GM23248 (cell line): Measurements from ENCODE around the gene EARS2.

ENCODE experiments used
- EZH2 ChIP-seq: fragments of 200-600 bp; sonication (generic); IDR thresholded peaks from 2 replicates; pipeline ENCODE4 v1.6.1; 2018; ENCODE audit warnings: antibody characterized with exemption, mild to moderate bottlenecking; ENCODE audit not compliant: insufficient read depth, poor library complexity, severe bottlenecking
- EZH2phosphoT487 ChIP-seq: fragments of 200-600 bp; sonication (generic); IDR thresholded peaks from 2 replicates; pipeline ENCODE4 v1.6.1; 2018; ENCODE audit warnings: antibody characterized with exemption, moderate library complexity, mild to moderate bottlenecking, low read depth; ENCODE audit not compliant: insufficient read depth

DNA sequence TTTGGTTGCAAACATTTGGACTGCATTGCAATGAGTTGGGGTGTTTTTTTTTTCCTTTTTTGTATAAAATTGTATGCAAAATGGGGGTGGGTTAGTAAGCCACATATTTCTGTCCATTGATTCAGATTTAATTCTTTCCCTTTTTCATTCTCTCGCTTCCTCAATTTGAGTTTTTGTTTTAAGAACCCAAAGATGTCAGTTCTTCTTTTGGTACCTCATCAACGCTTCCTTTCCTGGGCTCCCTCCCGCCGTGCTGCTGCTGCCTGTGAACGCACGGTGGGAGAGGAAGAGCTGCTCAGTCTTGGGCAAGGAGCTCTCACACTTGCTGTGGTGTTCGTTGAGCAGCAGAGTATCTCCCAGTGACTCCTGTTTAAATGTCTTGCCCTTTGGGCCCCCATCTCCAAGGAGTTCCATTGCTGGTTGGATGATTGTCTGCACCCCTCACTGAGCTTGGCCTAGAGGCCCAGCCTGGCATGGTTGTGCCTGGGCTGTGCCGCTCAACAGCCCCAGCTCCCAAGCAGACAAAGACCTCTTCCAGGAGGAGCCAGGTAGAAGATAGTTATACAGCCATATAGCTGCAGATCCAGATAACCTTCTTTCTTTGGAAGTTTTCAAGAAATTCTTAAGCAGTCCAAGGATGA is 14.0 kb upstream of the EARS2 start:
- no peak for TF ChIP-seq EZH2
- TF ChIP-seq EZH2phosphoT487, result no peak
